ENCODE data around the gene ATG4D.

The ATG4D gene

DNA sequence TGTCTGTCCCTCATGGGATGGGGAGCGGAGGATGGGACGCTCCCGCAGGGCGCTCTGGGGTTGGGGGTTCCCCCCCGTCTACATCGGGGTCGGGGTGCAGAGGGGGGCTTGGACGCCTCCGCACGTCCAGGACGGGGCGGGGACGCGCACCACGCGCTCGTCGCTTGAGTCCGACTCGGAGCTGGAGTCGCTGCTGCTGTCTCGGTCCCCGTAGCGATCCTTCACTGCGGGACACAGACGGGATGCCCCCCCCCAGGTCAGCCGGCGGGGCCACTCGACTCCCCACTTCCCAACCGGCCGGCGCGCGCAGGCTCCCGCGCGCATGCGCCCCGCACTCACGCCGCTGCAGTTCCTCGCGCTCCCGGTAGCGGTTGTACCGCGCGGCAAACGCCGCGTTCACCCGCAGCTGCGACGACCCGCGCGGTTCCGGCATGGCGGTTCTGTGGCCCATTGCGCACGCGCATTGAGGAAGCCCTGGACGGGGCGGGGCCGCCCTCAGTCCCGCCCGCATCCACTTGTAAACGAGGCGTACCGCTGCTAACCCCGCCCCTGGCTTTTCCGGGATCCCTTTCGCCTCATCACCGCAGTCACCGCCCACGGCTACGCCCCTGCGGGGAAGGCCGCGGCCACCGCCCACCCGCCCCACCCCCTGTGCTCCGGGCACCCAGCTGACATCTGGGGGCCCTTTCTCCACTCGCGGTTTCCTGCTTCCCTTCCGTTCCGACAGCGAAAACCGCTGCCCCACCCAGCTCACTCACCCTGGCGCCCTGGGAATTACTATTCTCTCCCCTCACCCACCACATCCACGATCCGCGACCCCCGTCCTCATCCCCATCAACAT is 22.1 kb downstream of the ATG4D start, which contains the start of gene KRI1 (continued):
- TF ChIP-seq, protein P1, sequence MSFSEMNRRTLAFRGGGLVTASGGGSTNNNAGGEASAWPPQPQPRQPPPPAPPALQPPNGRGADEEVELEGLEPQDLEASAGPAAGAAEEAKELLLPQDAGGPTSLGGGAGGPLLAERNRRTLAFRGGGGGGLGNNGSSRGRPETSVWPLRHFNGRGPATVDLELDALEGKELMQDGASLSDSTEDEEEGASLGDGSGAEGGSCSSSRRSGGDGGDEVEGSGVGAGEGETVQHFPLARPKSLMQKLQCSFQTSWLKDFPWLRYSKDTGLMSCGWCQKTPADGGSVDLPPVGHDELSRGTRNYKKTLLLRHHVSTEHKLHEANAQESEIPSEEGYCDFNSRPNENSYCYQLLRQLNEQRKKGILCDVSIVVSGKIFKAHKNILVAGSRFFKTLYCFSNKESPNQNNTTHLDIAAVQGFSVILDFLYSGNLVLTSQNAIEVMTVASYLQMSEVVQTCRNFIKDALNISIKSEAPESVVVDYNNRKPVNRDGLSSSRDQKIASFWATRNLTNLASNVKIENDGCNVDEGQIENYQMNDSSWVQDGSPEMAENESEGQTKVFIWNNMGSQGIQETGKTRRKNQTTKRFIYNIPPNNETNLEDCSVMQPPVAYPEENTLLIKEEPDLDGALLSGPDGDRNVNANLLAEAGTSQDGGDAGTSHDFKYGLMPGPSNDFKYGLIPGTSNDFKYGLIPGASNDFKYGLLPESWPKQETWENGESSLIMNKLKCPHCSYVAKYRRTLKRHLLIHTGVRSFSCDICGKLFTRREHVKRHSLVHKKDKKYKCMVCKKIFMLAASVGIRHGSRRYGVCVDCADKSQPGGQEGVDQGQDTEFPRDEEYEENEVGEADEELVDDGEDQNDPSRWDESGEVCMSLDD (tag by site-specific recombination; IDR thresholded peaks at IDR 0.05): peak; percentile 99
- TF ChIP-seq BCL11A (tag by site-specific recombination; IDR thresholded peaks at IDR 0.05; ENCODE audit: low read depth) (no peak), YY1 (tag by site-specific recombination; IDR thresholded peaks at IDR 0.05) (peak; percentile 65; the same call in 1 of the 2 replicates), ZNF174 (tag by site-specific recombination; IDR thresholded peaks at IDR 0.05) (no peak), KLF1 (tag by site-specific recombination; IDR thresholded peaks at IDR 0.05) (peak; percentile 99)

DNA sequence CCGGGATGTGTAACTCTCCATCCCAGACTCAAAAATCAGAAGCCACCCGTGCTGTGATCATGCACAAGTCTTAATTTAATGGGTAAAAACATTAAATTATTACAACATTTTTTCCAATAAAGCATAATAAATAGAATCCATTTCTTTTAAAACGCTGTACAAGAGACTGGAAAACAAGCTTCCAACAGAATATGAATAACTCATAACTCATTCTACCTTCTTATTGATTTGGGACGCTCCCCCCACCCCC is 22.6 kb downstream of the ATG4D start:
- Histone ChIP-seq H3K4me1 (ENCODE audit: control insufficient read depth, insufficient read depth, low read length) (peaks cover 13% of the 10 kb centered on the region), H3K27ac (ENCODE audit: extremely low read depth, low read depth, low read length) (no peak overlapping the region), H3K36me3 (ENCODE audit: control insufficient read depth in 2 of 2, insufficient read depth in 1 of 2, low read length in 2 of 2) (peaks cover 15 to 19% of the 10 kb centered on the region in 2 experiments; a peak in 2 of 3 replicates), H3K9me3 (ENCODE audit: control insufficient read depth, insufficient read depth, low read depth, low read length) (no peaks in the 10 kb centered on the region), H3K4me3 (ENCODE audit: low read depth, low read length) (peak overlapping the region; percentile 92)
- ChIA-PET POLR2A (interaction anchor here (0.6 to 1.0 kb wide), 5 partner anchors 11 to 68 kb away, joined by 3 to 5 read pairs (median 3); partner anchors contain the start of gene ATG4D), CTCF (interaction anchor here (0.5 to 1.1 kb wide), 6 partner anchors 14 to 306 kb away, joined by 3 to 5 read pairs (median 4); no protein-coding TSS in a partner anchor)
- no peak for TF ChIP-seq ZNF221 (tag by site-specific recombination; IDR thresholded peaks at IDR 0.05; ENCODE audit: borderline replicate concordance)
- TF ChIP-seq, protein P2, sequence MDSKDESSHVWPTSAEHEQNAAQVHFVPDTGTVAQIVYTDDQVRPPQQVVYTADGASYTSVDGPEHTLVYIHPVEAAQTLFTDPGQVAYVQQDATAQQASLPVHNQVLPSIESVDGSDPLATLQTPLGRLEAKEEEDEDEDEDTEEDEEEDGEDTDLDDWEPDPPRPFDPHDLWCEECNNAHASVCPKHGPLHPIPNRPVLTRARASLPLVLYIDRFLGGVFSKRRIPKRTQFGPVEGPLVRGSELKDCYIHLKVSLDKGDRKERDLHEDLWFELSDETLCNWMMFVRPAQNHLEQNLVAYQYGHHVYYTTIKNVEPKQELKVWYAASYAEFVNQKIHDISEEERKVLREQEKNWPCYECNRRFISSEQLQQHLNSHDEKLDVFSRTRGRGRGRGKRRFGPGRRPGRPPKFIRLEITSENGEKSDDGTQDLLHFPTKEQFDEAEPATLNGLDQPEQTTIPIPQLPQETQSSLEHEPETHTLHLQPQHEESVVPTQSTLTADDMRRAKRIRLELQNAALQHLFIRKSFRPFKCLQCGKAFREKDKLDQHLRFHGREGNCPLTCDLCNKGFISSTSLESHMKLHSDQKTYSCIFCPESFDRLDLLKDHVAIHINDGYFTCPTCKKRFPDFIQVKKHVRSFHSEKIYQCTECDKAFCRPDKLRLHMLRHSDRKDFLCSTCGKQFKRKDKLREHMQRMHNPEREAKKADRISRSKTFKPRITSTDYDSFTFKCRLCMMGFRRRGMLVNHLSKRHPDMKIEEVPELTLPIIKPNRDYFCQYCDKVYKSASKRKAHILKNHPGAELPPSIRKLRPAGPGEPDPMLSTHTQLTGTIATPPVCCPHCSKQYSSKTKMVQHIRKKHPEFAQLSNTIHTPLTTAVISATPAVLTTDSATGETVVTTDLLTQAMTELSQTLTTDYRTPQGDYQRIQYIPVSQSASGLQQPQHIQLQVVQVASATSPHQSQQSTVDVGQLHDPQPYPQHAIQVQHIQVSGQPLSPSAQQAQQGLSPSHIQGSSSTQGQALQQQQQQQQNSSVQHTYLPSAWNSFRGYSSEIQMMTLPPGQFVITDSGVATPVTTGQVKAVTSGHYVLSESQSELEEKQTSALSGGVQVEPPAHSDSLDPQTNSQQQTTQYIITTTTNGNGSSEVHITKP (tag by site-specific recombination; IDR thresholded peaks at IDR 0.05): peak; percentile 71

DNA sequence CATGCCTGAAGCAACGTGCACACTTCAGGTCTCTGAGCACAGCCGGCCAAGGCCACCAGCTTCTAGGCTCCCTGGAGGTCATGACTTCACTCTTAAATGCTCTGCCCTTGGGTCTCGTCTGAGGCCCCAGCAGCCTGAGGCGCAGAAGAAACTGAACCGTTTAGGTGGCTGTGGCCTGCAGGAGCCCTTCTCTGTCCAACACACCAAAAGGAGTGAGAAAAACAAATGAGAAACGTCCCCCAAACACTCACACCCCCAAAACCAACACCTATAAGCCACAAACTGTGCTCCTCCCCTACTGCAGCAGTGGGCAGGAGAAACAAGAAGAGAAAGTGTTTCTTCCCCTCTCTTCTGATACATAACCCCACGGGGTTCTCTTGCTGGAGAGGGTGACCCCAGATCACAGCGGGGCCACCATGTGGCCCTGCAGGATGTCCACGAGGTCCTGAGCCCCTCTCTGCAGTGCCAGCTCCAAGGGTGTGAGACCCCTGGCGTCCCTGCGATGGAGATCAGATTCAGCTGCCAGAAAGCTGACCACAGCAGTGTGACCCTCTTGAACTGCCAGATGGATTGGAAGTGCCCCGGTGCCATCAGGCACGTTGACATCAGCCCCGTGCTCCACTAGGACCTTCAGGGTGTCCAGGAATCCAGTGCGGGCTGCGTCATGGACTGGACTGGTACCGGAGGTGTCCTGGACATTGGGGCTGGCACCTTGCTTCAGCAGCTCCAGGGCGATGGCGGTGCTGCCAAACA is 23.1 kb downstream of the ATG4D start:
- Histone ChIP-seq H3K4me3 (ENCODE audit: low read depth, low read length) (no peak overlapping the region), H3K27ac (ENCODE audit: extremely low read depth, low read depth, low read length) (no peak overlapping the region), H3K4me1 (ENCODE audit: control insufficient read depth, insufficient read depth, low read length) (peaks cover 13% of the 10 kb centered on the region), H3K9me3 (ENCODE audit: control insufficient read depth, insufficient read depth, low read depth, low read length) (no peaks in the 10 kb centered on the region), H3K36me3 (ENCODE audit: control insufficient read depth in 2 of 2, insufficient read depth in 1 of 2, low read length in 2 of 2) (peaks cover 14 to 15% of the 10 kb centered on the region in 2 experiments; a peak in 2 of 3 replicates)
- CTCF ChIA-PET: interaction anchor here (0.5 to 1.8 kb wide), 10 partner anchors 14 to 307 kb away, joined by 3 to 5 read pairs (median 4); no protein-coding TSS in a partner anchor
- 0 out of 2 replicates have a peak, but pooled peaks have one; percentile 8 for TF ChIP-seq ZNF600 (tag by site-specific recombination; IDR thresholded peaks at IDR 0.05)
- TF ChIP-seq, protein P3, sequence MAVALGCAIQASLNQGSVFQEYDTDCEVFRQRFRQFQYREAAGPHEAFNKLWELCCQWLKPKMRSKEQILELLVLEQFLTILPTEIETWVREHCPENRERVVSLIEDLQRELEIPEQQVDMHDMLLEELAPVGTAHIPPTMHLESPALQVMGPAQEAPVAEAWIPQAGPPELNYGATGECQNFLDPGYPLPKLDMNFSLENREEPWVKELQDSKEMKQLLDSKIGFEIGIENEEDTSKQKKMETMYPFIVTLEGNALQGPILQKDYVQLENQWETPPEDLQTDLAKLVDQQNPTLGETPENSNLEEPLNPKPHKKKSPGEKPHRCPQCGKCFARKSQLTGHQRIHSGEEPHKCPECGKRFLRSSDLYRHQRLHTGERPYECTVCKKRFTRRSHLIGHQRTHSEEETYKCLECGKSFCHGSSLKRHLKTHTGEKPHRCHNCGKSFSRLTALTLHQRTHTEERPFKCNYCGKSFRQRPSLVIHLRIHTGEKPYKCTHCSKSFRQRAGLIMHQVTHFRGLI (tag by site-specific recombination; IDR thresholded peaks at IDR 0.05): no peak
- POLR2A ChIA-PET: interaction anchor here (0.6 to 1.7 kb wide), 7 partner anchors 11 to 786 kb away, joined by 3 to 7 read pairs (median 4); partner anchors contain the start of gene ATG4D
